ENCODE data around the gene SNX25. TPM values are rescaled to one million over a fixed set of nuclear protein-coding genes. Genes with fewer than 3 reads are reported as not detected.

SNX25 gene
- 17.7 TPM for total RNA-seq

DNA sequence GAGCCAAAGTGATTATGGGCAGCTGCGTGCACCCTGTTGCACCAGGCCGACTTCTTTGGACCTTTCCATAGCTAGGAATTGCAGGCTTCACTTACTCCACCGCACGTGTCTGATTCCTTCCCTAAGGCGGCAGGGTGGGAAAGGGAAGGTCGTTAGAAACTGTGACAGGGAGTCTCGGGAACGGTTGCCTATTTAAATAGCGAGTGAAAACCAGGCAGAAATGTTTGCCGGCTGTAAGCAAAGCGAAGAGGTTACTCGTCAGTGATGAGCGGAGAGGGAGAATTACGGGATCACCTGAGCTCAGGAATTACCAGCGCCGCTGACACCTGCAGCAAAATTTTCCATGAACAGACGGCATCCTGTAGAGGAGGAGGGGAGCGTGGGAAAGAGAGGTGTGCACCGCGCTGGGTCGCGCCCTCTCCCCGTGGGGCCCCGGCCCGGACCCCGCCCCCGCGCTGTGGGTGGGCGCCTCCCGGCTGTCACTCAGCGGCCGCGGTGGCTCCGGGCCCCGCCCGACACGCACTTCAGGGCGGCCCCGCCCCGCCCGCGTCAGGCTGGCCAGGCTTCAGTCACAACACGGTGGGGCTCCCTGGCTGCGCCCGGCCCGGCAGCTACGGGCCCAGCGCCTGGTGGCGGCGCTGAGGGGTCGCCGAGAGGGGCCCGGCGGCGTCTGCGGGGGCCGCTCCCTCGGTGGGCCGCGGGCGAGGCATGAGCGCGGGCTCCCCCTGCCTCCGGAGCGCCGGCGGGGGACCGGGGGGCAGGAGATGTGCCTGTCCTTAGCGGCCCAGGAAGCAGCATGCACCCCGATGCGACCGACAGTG, at the start of gene SNX25:
SNX25 (plus strand) TSS at position 568 of the 821 bp plus-strand sequence; CDS start at position 797, 229 bp downstream.

DNA sequence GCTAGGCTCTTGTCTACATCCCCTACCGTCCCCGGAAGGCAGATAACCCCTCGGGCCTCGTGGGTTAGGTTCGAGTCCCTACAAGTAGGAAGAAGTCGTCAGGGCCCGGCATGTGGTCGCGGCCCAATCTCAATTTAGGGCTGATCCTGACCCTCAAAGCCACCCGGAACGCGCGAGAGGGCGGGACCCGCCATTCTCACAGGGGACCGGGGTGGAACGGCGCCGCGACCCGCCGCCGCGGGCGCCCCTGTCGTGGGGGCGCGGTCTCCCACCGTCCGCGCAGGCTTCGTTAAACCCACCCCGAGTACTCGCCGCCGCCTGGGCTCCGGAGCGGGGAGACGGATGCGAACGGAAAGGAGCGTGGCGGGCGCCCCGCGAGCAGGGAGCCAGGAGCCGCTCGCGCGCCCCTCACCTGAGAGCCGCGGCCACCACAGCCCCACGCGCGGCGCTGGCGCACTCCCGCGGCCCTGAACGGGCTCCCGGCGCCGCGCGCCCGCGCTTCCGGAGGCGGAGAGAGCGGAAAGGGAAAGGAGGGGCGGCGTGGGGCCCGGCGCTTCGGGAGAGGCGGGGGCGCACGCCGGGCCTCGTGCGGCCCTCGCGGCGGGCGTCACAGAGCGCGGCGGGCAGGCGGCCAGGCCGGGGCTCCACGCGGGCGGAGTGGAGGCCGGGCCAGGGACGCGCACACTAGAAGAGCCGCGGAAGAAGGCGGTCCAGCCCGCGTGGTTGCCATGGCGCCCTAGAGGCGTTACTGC, 5.7 kb upstream of the SNX25 start, which contains the start of gene CFAP97:
CFAP97 (minus strand) TSS at position 515 of the 752 bp plus-strand sequence. CDS start 12,804 bp downstream, outside the sequence.

DNA sequence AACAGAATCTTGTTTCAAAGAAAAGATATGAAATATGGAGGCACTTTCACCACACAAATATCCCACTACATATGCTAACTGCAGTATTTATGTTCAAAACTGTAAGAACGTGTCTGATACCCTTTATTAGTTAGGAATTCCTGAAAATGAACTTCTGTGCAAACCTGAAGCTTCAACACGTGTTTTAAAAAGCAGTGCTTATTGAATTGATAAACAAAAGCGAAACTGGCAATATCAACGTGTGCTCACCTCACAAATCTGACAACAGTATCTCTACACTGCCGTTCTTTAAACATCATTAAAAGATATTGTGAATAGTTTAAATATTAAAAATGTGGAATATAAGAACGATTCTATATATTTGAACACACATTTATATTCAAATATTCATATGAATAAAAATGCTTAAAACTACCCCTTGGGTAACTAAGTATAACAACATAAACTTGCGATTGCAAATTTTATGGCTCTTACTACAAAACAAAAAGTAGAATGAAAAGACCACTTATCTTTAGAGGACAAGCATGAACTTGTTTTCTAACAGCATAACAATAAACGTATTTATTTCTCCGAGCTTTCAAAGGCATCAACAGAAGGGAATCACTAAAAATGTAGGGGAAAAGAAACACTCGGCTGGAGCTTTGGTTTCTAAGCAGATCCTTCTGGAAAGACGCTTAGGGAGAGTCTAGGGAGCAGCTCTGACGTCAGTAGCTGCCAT, 186.0 kb downstream of the SNX25 start, which contains the start of gene LRP2BP:
LRP2BP (minus strand) TSS at position 687 of the 718 bp plus-strand sequence. CDS start 17,738 bp downstream, outside the sequence.

DNA sequence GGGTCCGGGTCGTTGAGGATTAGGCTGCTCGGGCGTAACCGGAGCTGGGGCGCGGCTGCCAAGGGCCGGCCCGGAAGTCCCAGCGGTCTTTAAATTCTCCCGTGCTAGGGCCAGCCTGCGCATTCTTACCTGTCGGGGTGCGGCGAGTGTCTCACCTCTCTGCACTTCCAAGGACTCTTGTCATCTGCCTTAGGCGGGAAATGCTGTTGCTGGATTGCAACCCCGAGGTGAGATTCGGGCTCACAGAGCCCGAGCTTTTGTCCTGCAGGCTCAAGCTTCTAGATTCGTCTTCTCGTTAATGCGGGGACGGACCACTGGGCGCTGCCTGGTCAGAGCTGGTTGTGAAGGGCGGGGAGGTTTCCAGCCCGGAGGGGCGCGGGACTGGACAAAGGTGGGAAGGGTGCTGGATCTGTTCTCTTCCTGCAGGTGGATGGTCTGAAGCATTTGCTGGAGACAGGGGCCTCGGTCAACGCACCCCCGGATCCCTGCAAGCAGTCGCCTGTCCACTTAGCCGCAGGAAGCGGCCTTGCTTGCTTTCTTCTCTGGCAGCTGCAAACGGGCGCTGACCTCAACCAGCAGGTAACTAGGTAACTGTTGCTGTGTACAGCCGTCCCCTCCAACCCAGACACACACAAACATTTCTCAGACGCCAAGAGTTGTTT, 187.5 kb downstream of the SNX25 start, which contains the start of gene ANKRD37:
ANKRD37 (plus strand) TSS at position 118 of the 662 bp plus-strand sequence; CDS start at position 201, 83 bp downstream.

Other genes starting within 250 kb of the SNX25 start
- gene HELT, start 191.1 kb upstream of the SNX25 start, total RNA-seq = not detected
- 51.3 TPM for gene SLC25A4, start 66.3 kb upstream of the SNX25 start, total RNA-seq
- gene CFAP97, start 5.6 kb upstream of the SNX25 start, total RNA-seq = 28.8 TPM
- gene LRP2BP, start 186.3 kb downstream of the SNX25 start, total RNA-seq = 3.2 TPM
- 22.2 TPM for gene ANKRD37, start 187.2 kb downstream of the SNX25 start, total RNA-seq
- gene UFSP2, start 216.4 kb downstream of the SNX25 start, total RNA-seq = 55.5 TPM